GM12878 (cell line): ENCODE measurements around the gene COX4I2. TPM values are rescaled to one million over a fixed set of nuclear protein-coding genes. Genes with fewer than 3 reads are reported as not detected.

ENCODE experiments used
- ATAC-seq: fragments of 200-7000 bp; cut with Tn5 transposase; 3 replicates; pipeline ENCODE4 v1.9.1; 2020; ENCODE audit warnings: mild to moderate bottlenecking, moderate library complexity
- BruUV-seq: library from RNA; stranded (reverse); fragments of 400-500 nt; replicated peaks from 2 replicates; lab custom pipeline; 2021; lab: Mats Ljungman, UMichigan
- CTCF ChIA-PET: fragments of 300-600 bp; sonication (Branson Sonifier 250); formaldehyde crosslinking; extraction: SDS; loops from one replicate; lab custom pipeline; 2021; ENCODE audit warnings: inconsistent platforms; lab: Yijun Ruan, JAX
- POLR2A ChIA-PET: fragments of 350-600 bp; formaldehyde crosslinking; extraction: SDS; loops from one replicate; lab custom pipeline; 2021; ENCODE audit warnings: inconsistent platforms; lab: Charles Lee
- RAD21 ChIA-PET: fragments of 300-600 bp; sonication (Branson Sonifier 250); formaldehyde crosslinking; loops from one replicate; lab custom pipeline; 2023; ENCODE audit warnings: antibody characterized with exemption; ENCODE audit not compliant: unreplicated experiment; lab: Charles Lee
- SMC1A ChIA-PET: fragments of 300-600 bp; sonication (Branson Sonifier 250); formaldehyde crosslinking; loops from one replicate; lab custom pipeline; 2023; ENCODE audit not compliant: unreplicated experiment, uncharacterized antibody; lab: Charles Lee
- DNase-seq: peaks from one replicate; pipeline ENCODE4 v3.0.0-alpha.2; 2011; ENCODE audit warnings: low read depth, low spot score
- FAIRE-seq: peaks from 3 replicates; lab custom pipeline; 2011; peaks lifted over from hg19 to GRCh38; lab: Jason Lieb, UNC
- H2AFZ ChIP-seq: 2 replicates; pipeline ENCODE4 v1.6.0; 2011; ENCODE audit warnings: low read depth, low read length, control low read depth; ENCODE audit not compliant: control insufficient read depth
- H3K27ac ChIP-seq: 2 replicates; pipeline ENCODE4 v1.5.1; 2011; ENCODE audit warnings: control low read depth; ENCODE audit not compliant: control insufficient read depth, insufficient read depth
- H3K27me3 ChIP-seq, 2 experiments: replicated peaks in 1 of 2; 2 replicates each; pipeline versions ENCODE4 v1.6.0 to v1.6.1; 2011; ENCODE audit warnings: low read length in 1 of 2; ENCODE audit not compliant: control insufficient read depth in 2 of 2, insufficient read depth in 2 of 2
- H3K36me3 ChIP-seq, 2 experiments: 2 replicates each; pipeline ENCODE4 v1.5.1; 2011; ENCODE audit warnings: low read length in 1 of 2; ENCODE audit not compliant: control insufficient read depth in 2 of 2, insufficient read depth in 2 of 2
- H3K4me1 ChIP-seq: 2 replicates; pipeline ENCODE4 v1.6.1; 2011; ENCODE audit warnings: mild to moderate bottlenecking, low read length, moderate library complexity, mixed read lengths; ENCODE audit not compliant: control insufficient read depth, insufficient read depth
- H3K4me2 ChIP-seq: 2 replicates; pipeline ENCODE4 v1.6.0; 2011; ENCODE audit warnings: control low read depth; ENCODE audit not compliant: control insufficient read depth, insufficient read depth
- H3K4me3 ChIP-seq: fragments of 200-600 bp; sonication (generic); 2 replicates; pipeline ENCODE4 v1.5.1; 2016
- H3K79me2 ChIP-seq: 2 replicates; pipeline ENCODE4 v1.6.0; 2011; ENCODE audit warnings: low read length; ENCODE audit not compliant: control insufficient read depth, insufficient read depth
- H3K9ac ChIP-seq: 2 replicates; pipeline ENCODE4 v1.8.0; 2011; ENCODE audit warnings: low read length, control low read depth, mixed read lengths; ENCODE audit not compliant: control insufficient read depth, insufficient read depth
- H3K9me3 ChIP-seq: replicated peaks from 3 replicates; pipeline ENCODE4 v1.5.1; 2011; ENCODE audit warnings: mild to moderate bottlenecking, low read length; ENCODE audit not compliant: control insufficient read depth, insufficient read depth
- H4K20me1 ChIP-seq: 2 replicates; pipeline ENCODE4 v1.6.0; 2011; ENCODE audit not compliant: control insufficient read depth, insufficient read depth
- CHD4 ChIP-seq: fragments of 200-600 bp; sonication (generic); IDR thresholded peaks from 2 replicates; pipeline ENCODE4 v1.6.1; 2016; ENCODE audit warnings: mild to moderate bottlenecking
- CREB1 ChIP-seq: IDR thresholded peaks from 2 replicates; pipeline ENCODE4 v1.6.1; 2012; ENCODE audit warnings: low read depth, mild to moderate bottlenecking, inconsistent platforms
- EP300 ChIP-seq, 2 experiments: fragments of 150-350 bp in 1 of 2; IDR thresholded peaks; 2 replicates each; pipeline ENCODE4 v1.6.1; 2011 to 2012; ENCODE audit warnings: low read depth in 2 of 2, low read length in 2 of 2, borderline replicate concordance in 1 of 2, improper control_type of control experiment in 1 of 2, inconsistent platforms in 1 of 2; ENCODE audit not compliant: control insufficient read depth in 1 of 2
- POU2F2 ChIP-seq: IDR thresholded peaks from 3 replicates; pipeline ENCODE4 v1.6.1; 2011; ENCODE audit warnings: low read depth, mild to moderate bottlenecking, low read length, borderline replicate concordance
- SMARCA5 ChIP-seq: fragments of 450-650 bp; IDR thresholded peaks from 2 replicates; pipeline ENCODE4 v1.6.1; 2017; ENCODE audit warnings: mild to moderate bottlenecking
- TBL1XR1 ChIP-seq: IDR thresholded peaks from 2 replicates; pipeline ENCODE4 v1.6.1; 2012; ENCODE audit warnings: low read depth, low read length, improper control_type of control experiment
- WGBS: methylation state at CpG from one replicate; pipeline ENCODE4 v1.1.6; 2016; ENCODE audit warnings: low lambda C conversion rate; ENCODE audit not compliant: insufficient replicate concordance, insufficient coverage; ENCODE audit errors: missing lambda C conversion rate; 5-methylcytosine and 5-hydroxymethylcytosine counted together
- in situ Hi-C: fragments of 300-500 bp; cut with MboI; formaldehyde crosslinking; loops from 9 replicates; pipeline ENCODE4 v1.14.3; 2018; ENCODE audit warnings: mixed read lengths
- intact Hi-C: fragments of 100-400 bp; cut with micrococcal nuclease; formaldehyde crosslinking; loops from one replicate; pipeline ENCODE4 v1.14.2; 2022; ENCODE audit not compliant: unreplicated experiment
- polyA plus RNA-seq, 11 experiments: library from polyadenylated mRNA; depleted of rRNA in 4 of 11; unstranded in 6 of 11; stranded (reverse) in 5 of 11; fragments of >200 nt; fragmentation: Nextera tagmentation in 4 of 11; fragmentation: Illumina TruSeq in 1 of 11; extraction: Ambion mirVana in 4 of 11; extraction: Trizol in 1 of 11; gene quantifications; 1 replicate in 1 of 11; 2 replicates in 10 of 11; pipeline versions ENCODE4 v1.2.1 to v1.2.3, GENCODE V29; 2011 to 2016; ENCODE audit warnings: inconsistent platforms in 2 of 11, missing spikeins in 2 of 11, low read depth in 1 of 11
- total RNA-seq, 4 experiments: library from RNA; depleted of rRNA in 3 of 4; stranded (reverse); fragments of >200 nt in 3 of 4; fragmentation: Illumina TruSeq in 1 of 4; extraction: Trizol in 1 of 4; gene quantifications; 2 replicates each; pipeline versions ENCODE4 v1.2.1 to v1.2.3, GENCODE V29; 2013 to 2021
- TF ChIP-seq, protein P1 (sequence below): fragments of 150-350 bp; IDR thresholded peaks from 2 replicates; pipeline ENCODE4 v1.6.1; 2016; ENCODE audit warnings: low read depth, low read length

Gene COX4I2
- total and polyA plus RNA-seq, 10 of the 15 experiments (the other 5 are each of a cell fraction or from before 2014, with no cell fraction given) = not detected

DNA sequence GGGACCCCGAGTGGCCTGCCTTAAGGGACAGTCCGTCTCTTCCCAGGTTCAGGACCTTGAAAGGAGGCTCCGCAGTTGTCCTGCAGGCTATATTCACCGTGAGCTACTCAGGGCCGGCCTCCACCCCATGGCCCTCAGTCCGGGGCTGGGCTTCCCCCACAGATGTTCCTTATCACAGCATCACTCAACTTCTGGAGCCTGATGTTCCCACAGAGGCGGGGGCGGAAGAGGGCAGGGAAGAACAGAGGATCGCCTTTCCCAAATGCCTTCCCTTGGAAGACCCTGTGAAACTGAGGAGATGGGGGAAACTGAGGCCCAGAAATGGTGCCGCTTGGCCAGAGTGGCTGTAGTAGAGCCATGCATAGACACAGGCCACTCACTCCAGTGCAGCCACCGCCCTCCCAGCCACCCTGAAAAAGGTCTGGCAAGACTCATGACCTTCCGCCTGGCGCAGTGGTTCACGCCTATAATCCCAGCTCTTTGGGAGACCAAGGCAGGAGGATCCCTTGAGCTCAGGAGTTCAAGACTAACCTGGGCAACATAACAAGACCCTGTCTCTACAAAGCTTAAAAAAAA, 4.3 kb upstream of the COX4I2 start:
- BruUV-seq = no TSS peak
- no peak overlapping the region for H3K9ac ChIP-seq

More for the DNA sequence above, 4.3 kb upstream of the COX4I2 start:
- ChIA-PET POLR2A (interaction anchor here (0.7 to 2.0 kb wide), 5 partner anchors 28 to 90 kb away, joined by 4 to 13 read pairs (median 5); no protein-coding TSS in a partner anchor), RAD21 (interaction anchor here (0.6 to 4.3 kb wide), 7 partner anchors 11 to 112 kb away, joined by 3 to 46 read pairs (median 4); no protein-coding TSS in a partner anchor), CTCF (interaction anchor here (0.6 to 4.7 kb wide), 34 partner anchors 10 to 275 kb away, joined by 3 to 85 read pairs (median 6); partner anchors contain the start of genes BCL2L1 and TPX2), SMC1A (interaction anchor here (0.8 to 5.8 kb wide), 10 partner anchors 22 to 181 kb away, joined by 3 to 34 read pairs (median 5); partner anchors contain the start of gene BCL2L1)
- Histone ChIP-seq H3K36me3 (no peaks in the 10 kb centered on the region), H3K4me1 (no peaks in the 10 kb centered on the region), H3K27ac (no peak overlapping the region), H2AFZ (no peak overlapping the region), H3K4me3 (no peak overlapping the region), H3K4me2 (no peak overlapping the region), H3K79me2 (no peaks in the 10 kb centered on the region), H3K27me3 (no peaks in the 10 kb centered on the region), H4K20me1 (no peaks in the 10 kb centered on the region), H3K9me3 (no peaks in the 10 kb centered on the region)
- TF ChIP-seq POU2F2 (no peak), EP300 (IDR thresholded peaks at IDR 0.05; ENCODE audit: borderline replicate concordance in 1 of 2, control insufficient read depth in 1 of 2, low read depth in 2 of 2, low read length in 2 of 2) (no peak), SMARCA5 (no peak), CREB1 (no peak), CHD4 (no peak), TBL1XR1 (no peak)
- TF ChIP-seq, protein P1, sequence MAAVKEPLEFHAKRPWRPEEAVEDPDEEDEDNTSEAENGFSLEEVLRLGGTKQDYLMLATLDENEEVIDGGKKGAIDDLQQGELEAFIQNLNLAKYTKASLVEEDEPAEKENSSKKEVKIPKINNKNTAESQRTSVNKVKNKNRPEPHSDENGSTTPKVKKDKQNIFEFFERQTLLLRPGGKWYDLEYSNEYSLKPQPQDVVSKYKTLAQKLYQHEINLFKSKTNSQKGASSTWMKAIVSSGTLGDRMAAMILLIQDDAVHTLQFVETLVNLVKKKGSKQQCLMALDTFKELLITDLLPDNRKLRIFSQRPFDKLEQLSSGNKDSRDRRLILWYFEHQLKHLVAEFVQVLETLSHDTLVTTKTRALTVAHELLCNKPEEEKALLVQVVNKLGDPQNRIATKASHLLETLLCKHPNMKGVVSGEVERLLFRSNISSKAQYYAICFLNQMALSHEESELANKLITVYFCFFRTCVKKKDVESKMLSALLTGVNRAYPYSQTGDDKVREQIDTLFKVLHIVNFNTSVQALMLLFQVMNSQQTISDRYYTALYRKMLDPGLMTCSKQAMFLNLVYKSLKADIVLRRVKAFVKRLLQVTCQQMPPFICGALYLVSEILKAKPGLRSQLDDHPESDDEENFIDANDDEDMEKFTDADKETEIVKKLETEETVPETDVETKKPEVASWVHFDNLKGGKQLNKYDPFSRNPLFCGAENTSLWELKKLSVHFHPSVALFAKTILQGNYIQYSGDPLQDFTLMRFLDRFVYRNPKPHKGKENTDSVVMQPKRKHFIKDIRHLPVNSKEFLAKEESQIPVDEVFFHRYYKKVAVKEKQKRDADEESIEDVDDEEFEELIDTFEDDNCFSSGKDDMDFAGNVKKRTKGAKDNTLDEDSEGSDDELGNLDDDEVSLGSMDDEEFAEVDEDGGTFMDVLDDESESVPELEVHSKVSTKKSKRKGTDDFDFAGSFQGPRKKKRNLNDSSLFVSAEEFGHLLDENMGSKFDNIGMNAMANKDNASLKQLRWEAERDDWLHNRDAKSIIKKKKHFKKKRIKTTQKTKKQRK = no peak
- no peak for ATAC-seq
- WGBS = 56% methylated on average over 11 of the region's 14 CpGs
- intact Hi-C loops = no loop called here
- no peak for DNase-seq
- FAIRE-seq = no peak
- in situ Hi-C loops = no loop called here
